ENCODE results near the gene VSTM4. TPM values are rescaled to one million over a fixed set of nuclear protein-coding genes. Genes with fewer than 3 reads are reported as not detected.

The VSTM4 gene
- polyA plus RNA-seq, 1 experiment, result 4.4 TPM

- Histone ChIP-seq H3K36me3 (ENCODE audit: control insufficient read depth, insufficient read depth, low read length) (no peaks in the 10 kb centered on the region), H3K4me3 (ENCODE audit: low read depth, low read length) (no peak overlapping the region), H3K27me3 (ENCODE audit: control insufficient read depth, insufficient read depth, low read length) (no peaks in the 10 kb centered on the region; the same call in 1 of the 2 replicates)
- no peak for DNase-seq (ENCODE audit: low read depth)
- POLR2A ChIA-PET, result no interaction called here
- TF ChIP-seq CTCF (IDR thresholded peaks at IDR 0.05; ENCODE audit: insufficient read depth, low read depth, low read length), result no peak
- CTCF ChIA-PET, result no interaction called here
Observed at GRCh38 chr10:49079499-49079898, 35.8 kb downstream of the VSTM4 start.

GRCh38 chr10:49079072-49079471 lies 36.2 kb downstream of the VSTM4 start:
- no peak for DNase-seq (ENCODE audit: low read depth)
- CTCF ChIA-PET, result no interaction called here
- POLR2A ChIA-PET, result no interaction called here
- Histone ChIP-seq H3K27me3 (ENCODE audit: control insufficient read depth, insufficient read depth, low read length) (no peaks in the 10 kb centered on the region; the same call in 1 of the 2 replicates), H3K4me3 (ENCODE audit: low read depth, low read length) (no peak overlapping the region), H3K36me3 (ENCODE audit: control insufficient read depth, insufficient read depth, low read length) (no peaks in the 10 kb centered on the region)
- no peak for TF ChIP-seq CTCF (IDR thresholded peaks at IDR 0.05; ENCODE audit: insufficient read depth, low read depth, low read length)

- ChIA-PET POLR2A (no interaction called here), CTCF (no interaction called here)
- Histone ChIP-seq H3K27me3 (ENCODE audit: control insufficient read depth, insufficient read depth, low read length) (no peaks in the 10 kb centered on the region; the same call in 1 of the 2 replicates), H3K36me3 (ENCODE audit: control insufficient read depth, insufficient read depth, low read length) (no peaks in the 10 kb centered on the region), H3K4me3 (ENCODE audit: low read depth, low read length) (no peak overlapping the region)
- no peak for TF ChIP-seq CTCF (IDR thresholded peaks at IDR 0.05; ENCODE audit: insufficient read depth, low read depth, low read length)
- DNase-seq (ENCODE audit: low read depth), result no peak
Observed at GRCh38 chr10:49078433-49078832, 36.9 kb downstream of the VSTM4 start.

GRCh38 chr10:49076741-49077521 lies 38.4 kb downstream of the VSTM4 start:
- no peaks in the 10 kb centered on the region; the same call in 1 of the 2 replicates for H3K27me3 ChIP-seq (ENCODE audit: control insufficient read depth, insufficient read depth, low read length)
- POLR2A ChIA-PET, result no interaction called here
- H3K4me3 ChIP-seq (ENCODE audit: low read depth, low read length), result no peak overlapping the region
- no peak for TF ChIP-seq CTCF (IDR thresholded peaks at IDR 0.05; ENCODE audit: insufficient read depth, low read depth, low read length)
- CTCF ChIA-PET, result no interaction called here
- no peaks in the 10 kb centered on the region for H3K36me3 ChIP-seq (ENCODE audit: control insufficient read depth, insufficient read depth, low read length)
- no peak for DNase-seq (ENCODE audit: low read depth)

GRCh38 chr10:49076319-49076718 lies 39.0 kb downstream of the VSTM4 start:
- TF ChIP-seq CTCF (IDR thresholded peaks at IDR 0.05; ENCODE audit: insufficient read depth, low read depth, low read length), result no peak
- Histone ChIP-seq H3K27me3 (ENCODE audit: control insufficient read depth, insufficient read depth, low read length) (no peaks in the 10 kb centered on the region; the same call in 1 of the 2 replicates), H3K36me3 (ENCODE audit: control insufficient read depth, insufficient read depth, low read length) (no peaks in the 10 kb centered on the region), H3K4me3 (ENCODE audit: low read depth, low read length) (no peak overlapping the region)
- DNase-seq (ENCODE audit: low read depth), result no peak
- CTCF ChIA-PET, result no interaction called here
- POLR2A ChIA-PET, result no interaction called here
